Fibroblast of lung (primary cell): Measurements from ENCODE around the gene IL18RAP. TPM values are rescaled to one million over a fixed set of nuclear protein-coding genes. Genes with fewer than 3 reads are reported as not detected.

ENCODE experiments used
- DNase-seq, 2 donors: peaks; one replicate each; pipeline versions ENCODE4 v3.0.0 to v3.0.0-alpha.2; 2010; ENCODE audit warnings: low read depth in 2 of 2
- H2AFZ ChIP-seq: 2 replicates; pipeline ENCODE4 v1.5.1; 2012; ENCODE audit warnings: low read length, control low read depth, inconsistent platforms
- H3K27ac ChIP-seq: 2 replicates; pipeline ENCODE4 v1.5.1; 2011; ENCODE audit warnings: low read length, control low read depth; ENCODE audit not compliant: insufficient read depth
- H3K27me3 ChIP-seq: 2 replicates; pipeline ENCODE4 v1.5.1; 2011; ENCODE audit warnings: mild to moderate bottlenecking, low read length; ENCODE audit not compliant: control insufficient read depth, insufficient read depth
- H3K36me3 ChIP-seq: 2 replicates; pipeline ENCODE4 v1.5.1; 2011; ENCODE audit warnings: low read length; ENCODE audit not compliant: control insufficient read depth, insufficient read depth
- H3K4me1 ChIP-seq: 2 replicates; pipeline ENCODE4 v1.5.1; 2011; ENCODE audit warnings: low read length; ENCODE audit not compliant: control insufficient read depth, insufficient read depth; ENCODE audit errors: extremely low read depth
- H3K4me2 ChIP-seq: 2 replicates; pipeline ENCODE4 v1.5.1; 2011; ENCODE audit warnings: low read length, control low read depth; ENCODE audit not compliant: insufficient read depth; ENCODE audit errors: extremely low read depth
- H3K4me3 ChIP-seq, 4 experiments: fragments of 200-600 bp in 1 of 4; sonication (generic) in 1 of 4; replicated peaks in 1 of 4; 2 replicates each; pipeline ENCODE4 v1.5.1; 2011 to 2016; ENCODE audit warnings: low read length in 4 of 4, low read depth in 3 of 4, mild to moderate bottlenecking in 3 of 4, control low read depth in 2 of 4, inconsistent platforms in 1 of 4, mixed read lengths in 1 of 4; ENCODE audit not compliant: insufficient read depth in 1 of 4; ENCODE audit errors: control extremely low read depth in 1 of 4
- H3K79me2 ChIP-seq: 2 replicates; pipeline ENCODE4 v1.5.1; 2012; ENCODE audit warnings: mild to moderate bottlenecking, low read length, inconsistent platforms; ENCODE audit not compliant: control insufficient read depth, insufficient read depth
- H3K9ac ChIP-seq: 2 replicates; pipeline ENCODE4 v1.5.1; 2011; ENCODE audit warnings: mild to moderate bottlenecking, low read length, control low read depth; ENCODE audit not compliant: insufficient read depth
- H3K9me3 ChIP-seq: 2 replicates; pipeline ENCODE4 v1.5.1; 2012; ENCODE audit warnings: low read depth, low read length; ENCODE audit not compliant: control insufficient read depth, insufficient read depth
- H4K20me1 ChIP-seq: 2 replicates; pipeline ENCODE4 v1.5.1; 2011; ENCODE audit warnings: low read length; ENCODE audit not compliant: control insufficient read depth, insufficient read depth; ENCODE audit errors: extremely low read depth
- CTCF ChIP-seq, 2 donors: IDR thresholded peaks in 1 of 2; conservative IDR thresholded peaks in 1 of 2; 1 replicate in 1 of 2; 2 replicates in 1 of 2; pipeline ENCODE4 v1.5.1; 2011 to 2012; ENCODE audit warnings: low read length in 2 of 2, control low read depth in 1 of 2, inconsistent platforms in 1 of 2, low read depth in 1 of 2, mild to moderate bottlenecking in 1 of 2
- EZH2 ChIP-seq: IDR thresholded peaks from 2 replicates; pipeline ENCODE4 v1.5.1; 2012; ENCODE audit warnings: low read length, control low read depth, mild to moderate bottlenecking; ENCODE audit errors: missing control alignments
- polyA plus RNA-seq, 2 donors: library from polyadenylated mRNA; depleted of rRNA in 1 of 2; stranded (reverse) in 1 of 2; unstranded in 1 of 2; fragments of >200 nt; gene quantifications; 2 replicates each; pipeline ENCODE4 v1.2.1, GENCODE V29; 2011 to 2012; ENCODE audit warnings: missing spikeins in 1 of 2
- total RNA-seq: library from RNA; depleted of rRNA; stranded (reverse); fragments of >200 nt; gene quantifications from 2 replicates; pipeline ENCODE4 v1.2.1, GENCODE V29; 2014

Gene IL18RAP
- total and polyA plus RNA-seq, 2 donors (not counting 1 experiment from before 2014, with no cell fraction given), result not detected

DNA sequence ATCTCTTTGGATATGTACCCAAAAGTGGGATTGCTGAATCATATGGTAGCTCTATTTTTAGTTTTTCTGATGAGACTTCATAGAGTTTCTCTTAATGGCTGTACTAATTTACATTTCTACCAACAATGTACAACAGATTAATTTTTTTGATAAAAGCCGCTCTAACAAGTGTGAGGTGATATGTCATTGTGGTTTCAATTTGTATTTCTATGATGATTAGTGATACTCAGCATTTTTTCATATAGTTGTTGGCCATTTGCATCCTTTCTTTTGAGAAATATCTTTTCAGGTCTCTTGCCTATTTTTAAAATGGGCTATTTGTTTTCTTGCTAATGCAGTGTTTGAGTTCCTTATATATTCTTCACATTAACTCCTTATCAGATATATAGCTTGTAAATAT, 4.3 kb downstream of the IL18RAP start:
- TF ChIP-seq CTCF (conservative IDR thresholded peaks at IDR 0.05 in 1 of 2, IDR thresholded peaks at IDR 0.05 in 1 of 2; ENCODE audit: low read depth in 1 of 2, low read length in 2 of 2) (no peak), EZH2 (no peak)
- no peak overlapping the region for H3K4me2 ChIP-seq
- no peaks in the 10 kb centered on the region for H3K9me3 ChIP-seq

DNA sequence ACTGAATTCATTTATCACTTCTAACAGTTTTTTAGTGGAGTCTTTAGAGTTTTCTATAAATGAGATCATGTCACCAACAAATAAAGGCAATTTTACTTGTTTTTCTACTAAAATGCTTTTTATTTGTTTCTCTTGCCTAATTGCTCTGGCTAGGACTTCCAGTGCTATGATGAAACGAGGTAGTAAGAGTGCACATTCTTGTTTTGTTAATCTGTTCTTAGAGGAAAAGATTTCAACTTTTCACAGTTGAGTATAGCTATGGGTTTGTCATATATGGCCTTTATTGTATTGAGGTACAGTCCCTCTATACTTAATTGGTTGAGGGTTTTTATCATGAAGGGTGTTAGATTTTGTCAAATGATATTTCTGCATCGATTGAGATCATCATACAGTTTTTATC, 5.6 kb downstream of the IL18RAP start:
- DNase-seq, result peak in 1 of 2 donors; percentile 34

More for the DNA sequence above, 4.3 kb downstream of the IL18RAP start:
- H3K4me1 ChIP-seq, result no peaks in the 10 kb centered on the region
- no peaks in the 10 kb centered on the region for H3K79me2 ChIP-seq
- no peak overlapping the region for H2AFZ ChIP-seq
- no peaks in the 10 kb centered on the region for H3K36me3 ChIP-seq
- no peak overlapping the region for H3K9ac ChIP-seq
- H3K4me3 ChIP-seq, result no peak overlapping the region
- no peaks in the 10 kb centered on the region for H4K20me1 ChIP-seq
- H3K27ac ChIP-seq, result no peak overlapping the region
- DNase-seq, result no peak
- H3K27me3 ChIP-seq, result peaks cover 2% of the 10 kb centered on the region

GRCh38 chr2:102432386-102432785, 9.4 kb downstream of the IL18RAP start:
- Histone ChIP-seq H3K36me3 (no peaks in the 10 kb centered on the region), H4K20me1 (no peaks in the 10 kb centered on the region), H2AFZ (no peak overlapping the region), H3K27ac (no peak overlapping the region), H3K9ac (no peak overlapping the region), H3K4me2 (no peak overlapping the region), H3K9me3 (no peaks in the 10 kb centered on the region), H3K79me2 (no peaks in the 10 kb centered on the region), H3K27me3 (no peaks in the 10 kb centered on the region), H3K4me1 (no peaks in the 10 kb centered on the region), H3K4me3 (no peak overlapping the region)
- DNase-seq, result no peak
- TF ChIP-seq EZH2, result no peak
- no peak for TF ChIP-seq CTCF (conservative IDR thresholded peaks at IDR 0.05 in 1 of 2, IDR thresholded peaks at IDR 0.05 in 1 of 2; ENCODE audit: low read depth in 1 of 2, low read length in 2 of 2)

More for the DNA sequence above, 5.6 kb downstream of the IL18RAP start:
- Histone ChIP-seq H3K4me2 (no peak overlapping the region), H3K27ac (no peak overlapping the region), H4K20me1 (no peaks in the 10 kb centered on the region), H3K36me3 (no peaks in the 10 kb centered on the region), H3K4me1 (no peaks in the 10 kb centered on the region), H2AFZ (no peak overlapping the region), H3K9me3 (no peaks in the 10 kb centered on the region), H3K4me3 (no peak overlapping the region), H3K27me3 (peaks cover 2% of the 10 kb centered on the region), H3K9ac (no peak overlapping the region), H3K79me2 (no peaks in the 10 kb centered on the region)
- TF ChIP-seq EZH2 (no peak), CTCF (conservative IDR thresholded peaks at IDR 0.05 in 1 of 2, IDR thresholded peaks at IDR 0.05 in 1 of 2; ENCODE audit: low read depth in 1 of 2, low read length in 2 of 2) (no peak)
